ENCODE measurements around the gene RGS3.
"Not testable (repeated sequence)": the region's sequence is repeated elsewhere in the genome, so short reads cannot be mapped to it uniquely, and the experiment has no call there.

The RGS3 gene

GRCh38 chr9:113625486-113625885, 162.0 kb downstream of the RGS3 start:
- DNase-seq, result no peak

GRCh38 chr9:113626735-113627495, 163.4 kb downstream of the RGS3 start:
- DNase-seq, result no peak

- DNase-seq, result no peak
Measured at GRCh38 chr9:113628621-113629020, 165.1 kb downstream of the RGS3 start.

GRCh38 chr9:113630386-113631136, 167.0 kb downstream of the RGS3 start:
- DNase-seq, result no peak

- no peak for DNase-seq
Measured at GRCh38 chr9:113631137-113631765, 167.7 kb downstream of the RGS3 start.

- DNase-seq, result no peak
Measured at GRCh38 chr9:113631871-113632665, 168.5 kb downstream of the RGS3 start.

GRCh38 chr9:113632776-113633590, 169.5 kb downstream of the RGS3 start:
- DNase-seq, result no peak

GRCh38 chr9:113633782-113634595, 170.5 kb downstream of the RGS3 start:
- no peak for DNase-seq

- DNase-seq, result no peak
Measured at GRCh38 chr9:113634596-113635515, 171.3 kb downstream of the RGS3 start.

- DNase-seq, result no peak
Measured at GRCh38 chr9:113635586-113635985, 172.1 kb downstream of the RGS3 start.

- DNase-seq, result no peak
Measured at GRCh38 chr9:113636165-113636564, 172.6 kb downstream of the RGS3 start.

GRCh38 chr9:113636693-113637092, 173.2 kb downstream of the RGS3 start:
- DNase-seq, result no peak

GRCh38 chr9:113638490-113638889, 175.0 kb downstream of the RGS3 start:
- no peak for DNase-seq

GRCh38 chr9:113638897-113639296, 175.4 kb downstream of the RGS3 start:
- no peak for DNase-seq

GRCh38 chr9:113639411-113639970, 176.0 kb downstream of the RGS3 start:
- not testable (repeated sequence) for DNase-seq

- DNase-seq, result no peak
Measured at GRCh38 chr9:113640418-113640817, 176.9 kb downstream of the RGS3 start.

GRCh38 chr9:113641100-113641885, 177.8 kb downstream of the RGS3 start:
- DNase-seq, result no peak

GRCh38 chr9:113644321-113644720, 180.8 kb downstream of the RGS3 start:
- no peak for DNase-seq

Data from activated T-cell treated with anti-CD3 and anti-CD28 coated beads, Interleukin-2, amount 50 U/mL, for 1 hour (primary cell).